Stimulated activated CD8-positive, alpha-beta memory T cell treated with anti-CD3 and anti-CD28 coated beads, Interleukin-2, amount 100 ng/mL, for 48 hours (primary cell): Measurements from ENCODE around the gene PLA2G7.
"Not testable (repeated sequence)": the region's sequence is repeated elsewhere in the genome, so short reads cannot be mapped to it uniquely, and the experiment has no call there.

Source experiments
- DNase-seq, 2 donors: peaks; one replicate each; pipeline ENCODE4 v3.0.0-alpha.2; 2020; ENCODE audit warnings: low read depth in 2 of 2

Gene PLA2G7

GRCh38 chr6:46748940-46749503 is 13.8 kb upstream of the PLA2G7 start:
- no peak for DNase-seq

- DNase-seq = no peak
These were observed 11.5 kb upstream of the PLA2G7 start, which contains the start of gene ANKRD66 for GRCh38 chr6:46746696-46747095. Gene ANKRD66, plus strand, starts transcription at chr6:46746933. Its CDS starts 5,016 bp downstream, at chr6:46751949.

- DNase-seq = no peak
These were observed 10.8 kb upstream of the PLA2G7 start for GRCh38 chr6:46745973-46746372.

GRCh38 chr6:46744159-46744725 is 9.1 kb upstream of the PLA2G7 start:
- not testable (repeated sequence) for DNase-seq

- no peak for DNase-seq
These were observed 8.4 kb upstream of the PLA2G7 start for GRCh38 chr6:46743425-46744158.

- DNase-seq = no peak
These were observed 6.7 kb upstream of the PLA2G7 start for GRCh38 chr6:46741910-46742309.

- no peak for DNase-seq
These were observed 6.3 kb upstream of the PLA2G7 start for GRCh38 chr6:46741482-46741881.

- no peak for DNase-seq
These were observed 1.7 kb upstream of the PLA2G7 start for GRCh38 chr6:46736906-46737305.

- DNase-seq = no peak
These were observed 501 bp upstream of the PLA2G7 start for GRCh38 chr6:46735720-46736031.

GRCh38 chr6:46733341-46733801 is 1.8 kb downstream of the PLA2G7 start:
- no peak for DNase-seq

- no peak for DNase-seq
These were observed 4.2 kb downstream of the PLA2G7 start for GRCh38 chr6:46730921-46731461.

- no peak for DNase-seq
These were observed 5.3 kb downstream of the PLA2G7 start for GRCh38 chr6:46729787-46730326.

- no peak for DNase-seq
These were observed 14.8 kb downstream of the PLA2G7 start for GRCh38 chr6:46720401-46720800.

- no peak for DNase-seq
These were observed 16.1 kb downstream of the PLA2G7 start for GRCh38 chr6:46719099-46719498.

GRCh38 chr6:46715141-46715540 is 20.0 kb downstream of the PLA2G7 start:
- DNase-seq = no peak

GRCh38 chr6:46711491-46711890 is 23.7 kb downstream of the PLA2G7 start:
- no peak for DNase-seq

- DNase-seq = no peak
These were observed 28.7 kb downstream of the PLA2G7 start for GRCh38 chr6:46706464-46706863.

GRCh38 chr6:46704562-46704961 is 30.6 kb downstream of the PLA2G7 start:
- DNase-seq = no peak

GRCh38 chr6:46699970-46700369 is 35.2 kb downstream of the PLA2G7 start:
- DNase-seq = no peak

GRCh38 chr6:46690911-46691451 is 44.2 kb downstream of the PLA2G7 start:
- no peak for DNase-seq

- no peak for DNase-seq
These were observed 44.9 kb downstream of the PLA2G7 start for GRCh38 chr6:46690141-46690755.

- no peak for DNase-seq
These were observed 45.5 kb downstream of the PLA2G7 start for GRCh38 chr6:46689657-46690056.
